K562 (cell line): ENCODE results near the gene ZFX. TPM values are rescaled to one million over a fixed set of nuclear protein-coding genes. Genes with fewer than 3 reads are reported as not detected.

Experiments
- ATF6 ChIP-seq: sonication (generic); formaldehyde crosslinking; IDR thresholded peaks from 2 replicates; pipeline ENCODE4 v1.4.0; 2020; ENCODE audit warnings: mild to moderate bottlenecking, missing genetic modification reagents
- BMI1 ChIP-seq: fragments of 150-350 bp; IDR thresholded peaks from 2 replicates; pipeline ENCODE4 v1.6.1; 2014; ENCODE audit warnings: low read length
- EP400 ChIP-seq: fragments of 450-650 bp; IDR thresholded peaks from 2 replicates; pipeline ENCODE4 v1.6.1; 2017; ENCODE audit warnings: antibody characterized with exemption, mild to moderate bottlenecking, moderate library complexity
- MTF1 ChIP-seq: fragments of 250-450 bp; sonication (Bioruptor Pico); IDR thresholded peaks from 2 replicates; pipeline ENCODE4 v1.9.0; 2021; ENCODE audit warnings: moderate library complexity, mild to moderate bottlenecking, inconsistent platforms, borderline replicate concordance
- REST ChIP-seq, 2 experiments: fragments of 450-650 bp; formaldehyde crosslinking in 1 of 2; IDR thresholded peaks; 2 replicates each; pipeline versions ENCODE4 v1.4.0 to v1.6.1; 2014 to 2020; ENCODE audit warnings: mild to moderate bottlenecking in 2 of 2, borderline replicate concordance in 1 of 2, low read depth in 1 of 2
- TAF15 ChIP-seq: fragments of 200-400 bp; formaldehyde crosslinking; IDR thresholded peaks from 2 replicates; pipeline ENCODE4 v1.6.1; 2017; ENCODE audit warnings: mild to moderate bottlenecking, low read depth, low read length, moderate library complexity
- polyA plus RNA-seq, 8 experiments: library from polyadenylated mRNA; depleted of rRNA in 4 of 8; stranded (reverse) in 5 of 8; unstranded in 3 of 8; fragments of >200 nt; fragmentation: Nextera tagmentation in 2 of 8; fragmentation: Illumina TruSeq in 1 of 8; extraction: Ambion mirVana in 2 of 8; extraction: Trizol in 1 of 8; gene quantifications; 2 replicates each; pipeline versions ENCODE4 v1.2.1 to v1.2.3, GENCODE V29; 2011 to 2014; ENCODE audit warnings: inconsistent platforms in 1 of 8, missing spikeins in 1 of 8
- total RNA-seq, 7 experiments: library from RNA; depleted of rRNA in 6 of 7; stranded (reverse); fragments of >200 nt in 6 of 7; fragmentation: Illumina TruSeq in 2 of 7; extraction: Trizol in 2 of 7; gene quantifications; 2 replicates each; pipeline versions ENCODE4 v1.2.1 to v1.2.3, GENCODE V29; 2011 to 2021; ENCODE audit warnings: low replicate concordance in 1 of 7
- TF ChIP-seq, protein P1 (sequence below), 2 experiments: IDR thresholded peaks; 2 replicates each; pipeline ENCODE4 v1.6.1; 2012; ENCODE audit warnings: improper control_type of control experiment in 2 of 2, low read depth in 2 of 2, low read length in 2 of 2, borderline replicate concordance in 1 of 2
- TF ChIP-seq, protein P2 (sequence below): fragments of 450-650 bp; IDR thresholded peaks from 2 replicates; pipeline ENCODE4 v1.7.1; 2018; ENCODE audit warnings: mild to moderate bottlenecking, low read depth; ENCODE audit not compliant: partially characterized antibody

The ZFX gene
- total and polyA plus RNA-seq, 9 of the 15 experiments (the other 6 are each of a cell fraction or from before 2014, with no cell fraction given): 5.3 to 25.2 (median 11.4) TPM

DNA sequence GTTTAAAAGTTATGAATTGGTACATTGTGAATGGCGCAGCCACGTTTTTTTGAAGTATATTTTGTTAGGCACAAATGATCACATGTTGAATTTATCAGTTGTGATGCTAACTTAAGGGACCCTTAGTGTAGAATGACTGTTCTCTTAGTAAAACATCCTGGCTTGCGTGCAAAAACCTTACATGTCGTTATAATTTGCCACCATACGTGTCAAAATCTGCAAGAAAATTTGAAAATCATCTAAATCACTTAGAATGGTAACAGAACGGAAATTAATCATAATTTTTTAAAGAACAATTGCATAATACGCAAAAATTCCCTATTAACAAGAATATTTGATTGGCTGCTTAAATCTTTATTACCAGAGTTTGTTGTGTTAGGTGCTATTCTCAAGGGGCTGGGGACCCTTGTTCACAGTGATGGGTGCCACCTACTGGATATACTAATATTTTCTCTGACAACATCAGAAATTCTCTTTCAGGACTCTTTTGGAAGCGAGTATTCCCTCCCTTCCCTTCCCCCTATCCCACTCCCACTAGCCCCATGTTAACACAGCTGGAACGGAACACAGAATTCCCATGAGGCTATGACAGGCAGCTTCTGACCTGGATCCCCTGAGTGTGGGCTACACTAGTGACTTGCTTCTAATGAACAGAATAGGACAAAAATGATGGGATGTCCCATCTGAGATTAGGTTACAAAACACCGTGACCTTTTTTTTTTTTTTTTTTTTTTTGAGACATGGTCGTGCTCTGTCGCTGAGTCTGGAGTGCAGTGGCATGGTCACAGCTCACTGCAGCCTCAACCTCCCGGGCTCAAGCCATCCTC, 92.5 kb downstream of the ZFX start (continued):
- no peak for TF ChIP-seq BMI1
- TF ChIP-seq EP400: no peak
- TF ChIP-seq, protein P1, sequence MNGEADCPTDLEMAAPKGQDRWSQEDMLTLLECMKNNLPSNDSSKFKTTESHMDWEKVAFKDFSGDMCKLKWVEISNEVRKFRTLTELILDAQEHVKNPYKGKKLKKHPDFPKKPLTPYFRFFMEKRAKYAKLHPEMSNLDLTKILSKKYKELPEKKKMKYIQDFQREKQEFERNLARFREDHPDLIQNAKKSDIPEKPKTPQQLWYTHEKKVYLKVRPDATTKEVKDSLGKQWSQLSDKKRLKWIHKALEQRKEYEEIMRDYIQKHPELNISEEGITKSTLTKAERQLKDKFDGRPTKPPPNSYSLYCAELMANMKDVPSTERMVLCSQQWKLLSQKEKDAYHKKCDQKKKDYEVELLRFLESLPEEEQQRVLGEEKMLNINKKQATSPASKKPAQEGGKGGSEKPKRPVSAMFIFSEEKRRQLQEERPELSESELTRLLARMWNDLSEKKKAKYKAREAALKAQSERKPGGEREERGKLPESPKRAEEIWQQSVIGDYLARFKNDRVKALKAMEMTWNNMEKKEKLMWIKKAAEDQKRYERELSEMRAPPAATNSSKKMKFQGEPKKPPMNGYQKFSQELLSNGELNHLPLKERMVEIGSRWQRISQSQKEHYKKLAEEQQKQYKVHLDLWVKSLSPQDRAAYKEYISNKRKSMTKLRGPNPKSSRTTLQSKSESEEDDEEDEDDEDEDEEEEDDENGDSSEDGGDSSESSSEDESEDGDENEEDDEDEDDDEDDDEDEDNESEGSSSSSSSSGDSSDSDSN (IDR thresholded peaks at IDR 0.05; ENCODE audit: borderline replicate concordance in 1 of 2, low read depth in 2 of 2, low read length in 2 of 2): no peak
- no peak for TF ChIP-seq TAF15
- TF ChIP-seq REST (IDR thresholded peaks at IDR 0.05; ENCODE audit: borderline replicate concordance): peak; percentile 53; the same call in 1 of the 2 replicates
- TF ChIP-seq REST (CRISPR knock-in tag; IDR thresholded peaks at IDR 0.05; ENCODE audit: low read depth): no peak
- TF ChIP-seq MTF1: no peak
- TF ChIP-seq, protein P2, sequence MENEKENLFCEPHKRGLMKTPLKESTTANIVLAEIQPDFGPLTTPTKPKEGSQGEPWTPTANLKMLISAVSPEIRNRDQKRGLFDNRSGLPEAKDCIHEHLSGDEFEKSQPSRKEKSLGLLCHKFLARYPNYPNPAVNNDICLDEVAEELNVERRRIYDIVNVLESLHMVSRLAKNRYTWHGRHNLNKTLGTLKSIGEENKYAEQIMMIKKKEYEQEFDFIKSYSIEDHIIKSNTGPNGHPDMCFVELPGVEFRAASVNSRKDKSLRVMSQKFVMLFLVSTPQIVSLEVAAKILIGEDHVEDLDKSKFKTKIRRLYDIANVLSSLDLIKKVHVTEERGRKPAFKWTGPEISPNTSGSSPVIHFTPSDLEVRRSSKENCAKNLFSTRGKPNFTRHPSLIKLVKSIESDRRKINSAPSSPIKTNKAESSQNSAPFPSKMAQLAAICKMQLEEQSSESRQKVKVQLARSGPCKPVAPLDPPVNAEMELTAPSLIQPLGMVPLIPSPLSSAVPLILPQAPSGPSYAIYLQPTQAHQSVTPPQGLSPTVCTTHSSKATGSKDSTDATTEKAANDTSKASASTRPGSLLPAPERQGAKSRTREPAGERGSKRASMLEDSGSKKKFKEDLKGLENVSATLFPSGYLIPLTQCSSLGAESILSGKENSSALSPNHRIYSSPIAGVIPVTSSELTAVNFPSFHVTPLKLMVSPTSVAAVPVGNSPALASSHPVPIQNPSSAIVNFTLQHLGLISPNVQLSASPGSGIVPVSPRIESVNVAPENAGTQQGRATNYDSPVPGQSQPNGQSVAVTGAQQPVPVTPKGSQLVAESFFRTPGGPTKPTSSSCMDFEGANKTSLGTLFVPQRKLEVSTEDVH: no peak
- TF ChIP-seq ATF6: no peak
